HG03457 (cell line): Measurements from ENCODE around the gene MRFAP1L1.
"Not testable (repeated sequence)": the region's sequence is repeated elsewhere in the genome, so short reads cannot be mapped to it uniquely, and the experiment has no call there.

Experiments
- ATAC-seq: cut with Tn5 transposase; IDR thresholded peaks from one replicate; pipeline ENCODE4 v1.9.1; 2021; ENCODE audit warnings: moderate number of reproducible peaks; ENCODE audit not compliant: unreplicated experiment

MRFAP1L1 gene

DNA sequence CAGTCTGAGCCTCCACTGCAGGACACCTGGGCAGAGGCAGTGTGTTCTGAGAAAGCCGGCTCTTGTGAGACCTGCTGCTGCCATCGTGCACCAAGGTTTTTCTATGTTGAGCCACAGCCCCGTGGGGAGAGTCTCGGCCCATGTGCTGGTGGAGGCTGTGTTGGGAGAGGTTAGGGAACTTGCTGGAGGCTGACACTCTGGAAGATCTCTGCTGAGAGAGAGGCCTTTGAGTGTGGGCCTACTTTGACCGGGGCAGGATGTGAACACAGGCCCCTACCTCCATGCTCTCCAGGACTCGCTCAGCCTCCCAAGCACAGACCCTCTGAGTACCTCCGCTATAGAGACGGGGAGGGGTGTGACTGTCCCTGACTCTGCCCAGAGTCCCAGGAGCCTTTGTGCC, 17.3 kb downstream of the MRFAP1L1 start:
- no peak for ATAC-seq

DNA sequence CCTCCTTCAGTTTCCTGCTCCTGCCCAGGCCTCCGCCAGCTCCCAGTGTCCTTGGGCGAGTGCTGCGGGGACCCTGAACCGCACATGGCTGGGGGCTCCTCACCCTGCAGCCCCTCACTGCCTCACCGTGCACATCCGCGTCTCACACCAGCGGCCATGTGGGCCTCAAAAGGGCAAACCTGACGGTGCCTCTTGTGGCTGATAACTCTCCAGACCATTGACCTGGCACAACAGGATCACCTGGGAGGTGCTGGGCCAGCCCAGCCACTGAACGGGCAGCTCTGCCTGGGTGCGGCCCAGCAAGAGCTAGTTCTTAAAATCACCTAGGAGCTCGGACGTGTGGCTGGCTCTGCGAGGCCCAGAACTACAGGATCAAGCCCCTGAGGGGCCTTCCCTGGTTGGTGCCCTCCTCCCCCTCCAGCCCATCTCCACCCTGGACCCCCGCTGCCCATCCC, 20.1 kb downstream of the MRFAP1L1 start:
- no peak for ATAC-seq

- peak; percentile 56 for ATAC-seq
Measured at GRCh38 chr4:6688879-6689505, 20.7 kb downstream of the MRFAP1L1 start.

DNA sequence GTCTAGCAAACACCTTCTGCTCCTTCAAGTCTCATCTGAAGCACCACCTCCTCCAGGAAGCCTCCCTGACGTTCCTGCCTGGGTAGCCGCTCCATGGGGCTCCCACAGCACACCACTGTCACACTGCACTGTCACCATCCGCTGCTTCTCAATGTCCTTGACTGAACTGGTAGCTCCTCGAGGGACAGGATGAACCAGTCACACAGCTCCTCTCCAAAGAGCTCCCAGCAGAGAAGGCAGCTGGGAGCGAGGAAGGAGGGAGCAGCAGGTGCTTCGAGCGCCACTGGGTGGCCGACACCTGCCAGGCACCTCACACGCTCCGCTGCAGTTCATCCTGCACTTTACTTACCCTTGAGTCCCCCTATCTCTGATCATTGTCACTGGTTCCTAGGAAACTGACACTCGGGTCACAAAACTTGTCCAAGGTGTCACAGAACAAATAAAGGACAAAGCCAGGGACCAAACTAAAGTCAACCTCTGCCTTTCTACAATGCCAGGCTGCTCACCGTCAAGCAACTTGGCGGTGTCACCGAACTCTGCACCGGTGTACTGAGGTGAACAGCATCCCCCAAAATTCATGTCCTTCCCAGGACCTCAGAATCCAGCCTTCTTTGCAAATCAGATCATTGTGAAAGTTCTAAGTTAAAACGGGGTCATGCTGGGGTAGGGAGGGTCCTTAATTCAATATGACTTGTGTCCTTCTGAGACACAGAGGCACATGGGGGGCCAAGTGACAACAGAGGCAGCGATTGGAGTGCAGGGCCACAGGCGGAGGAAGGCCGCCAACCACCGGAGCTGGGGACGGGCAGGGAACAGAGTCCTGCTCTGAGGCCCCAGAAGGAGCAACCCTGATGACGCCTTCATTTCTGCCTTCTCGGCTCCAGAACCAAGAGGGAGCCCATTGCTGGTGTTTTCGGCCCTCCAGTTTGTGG, 21.5 kb downstream of the MRFAP1L1 start:
- no peak for ATAC-seq

DNA sequence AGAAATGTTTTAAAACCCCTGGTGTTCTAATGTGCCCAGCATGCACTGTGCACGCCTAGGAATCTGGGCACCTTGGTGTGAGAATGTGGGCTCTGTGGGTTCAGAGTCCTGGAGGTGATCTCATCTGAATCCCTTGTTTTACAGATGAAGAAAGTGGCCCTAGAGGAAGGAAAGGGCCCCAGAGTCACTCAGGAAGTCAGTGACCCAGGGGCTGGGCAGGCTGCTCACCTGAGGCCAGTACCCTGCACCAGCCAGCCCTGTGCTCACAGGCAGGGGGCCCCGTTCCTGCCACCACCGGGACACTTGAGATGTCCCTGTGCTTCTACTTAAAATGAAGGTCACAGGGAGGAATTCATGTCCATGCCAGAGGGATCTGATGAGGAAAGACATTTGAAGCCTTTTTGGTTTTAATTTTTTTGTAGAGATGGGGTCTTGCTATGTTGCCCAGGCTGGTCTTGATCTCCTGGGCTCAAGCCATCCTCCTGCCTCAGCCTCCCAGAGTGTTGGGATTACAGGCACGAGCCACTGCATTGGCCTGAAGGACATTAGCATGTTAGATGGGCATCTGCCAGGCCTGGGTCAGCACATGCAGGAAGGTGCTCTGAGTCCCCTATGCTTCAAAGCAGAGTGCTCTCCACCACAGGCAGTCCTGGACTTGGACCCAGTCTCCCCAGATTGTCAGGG, 23.4 kb downstream of the MRFAP1L1 start:
- ATAC-seq: no peak

DNA sequence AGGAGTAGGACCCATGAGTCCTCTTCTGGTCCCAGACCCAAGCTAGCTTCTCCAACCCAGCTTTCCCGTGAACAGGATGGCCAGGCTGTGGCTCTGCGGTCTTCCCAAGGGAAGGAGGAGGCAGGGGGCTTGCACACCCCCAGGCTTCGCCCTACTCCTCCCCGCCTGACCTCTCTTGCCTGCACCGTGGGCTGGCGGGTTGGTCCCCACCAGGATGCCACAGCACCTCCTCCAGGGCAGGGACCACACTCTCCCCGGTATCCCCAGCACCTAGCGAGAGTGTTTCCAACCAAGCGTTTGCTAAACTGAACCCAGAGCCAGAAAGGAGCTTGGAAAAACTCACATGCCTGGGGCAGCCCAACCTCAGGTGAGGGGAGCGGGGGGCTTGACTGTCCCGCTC, 25.0 kb downstream of the MRFAP1L1 start:
- ATAC-seq: no peak

- ATAC-seq: no peak
Measured at GRCh38 chr4:6682862-6683590, 26.6 kb downstream of the MRFAP1L1 start.

- ATAC-seq: no peak
Measured at GRCh38 chr4:6681191-6681590, 28.5 kb downstream of the MRFAP1L1 start.

GRCh38 chr4:6680372-6681034, 29.2 kb downstream of the MRFAP1L1 start:
- ATAC-seq: no peak

DNA sequence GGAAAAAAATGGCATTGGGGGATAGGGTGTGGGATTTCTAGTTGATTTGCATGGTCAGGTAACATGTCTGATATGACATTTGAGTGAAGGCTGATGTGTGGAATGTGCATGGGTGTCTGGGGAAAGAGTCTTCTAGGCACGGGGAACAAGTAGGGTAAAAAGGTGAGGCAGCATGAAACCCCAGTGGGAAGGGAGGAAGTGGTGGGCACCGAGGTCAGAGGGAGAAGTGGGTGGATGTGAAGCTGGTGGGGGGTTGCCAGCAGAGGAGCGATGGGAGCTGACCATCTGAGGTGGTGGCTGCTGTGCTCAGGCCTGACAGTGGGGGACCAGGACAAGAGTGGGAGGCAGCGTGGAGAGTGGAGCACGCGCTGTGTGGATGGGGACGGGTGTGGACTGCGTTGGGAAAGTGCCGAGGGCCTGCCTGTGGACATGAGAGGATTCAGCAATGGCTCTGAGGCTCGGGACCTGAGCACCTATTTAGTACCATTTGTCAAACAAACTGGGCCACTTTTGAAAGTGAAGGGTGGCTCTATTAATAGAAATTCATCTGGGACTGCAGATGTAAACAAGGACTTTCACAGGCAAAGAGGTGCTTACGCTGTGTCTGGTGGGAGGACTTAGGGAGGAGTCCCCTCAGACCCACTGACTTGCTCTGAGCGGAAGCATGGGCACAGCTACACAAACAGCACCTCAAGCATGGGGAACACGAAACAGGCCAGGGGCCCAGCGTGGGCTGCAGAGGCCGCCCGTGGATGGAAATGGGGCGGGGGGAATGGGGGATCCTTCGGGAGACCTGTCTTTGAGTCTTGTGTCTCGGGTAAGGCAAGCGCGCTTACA, 32.7 kb downstream of the MRFAP1L1 start:
- ATAC-seq: no peak

- ATAC-seq: peak; percentile 19
Measured at GRCh38 chr4:6674500-6675149, 35.0 kb downstream of the MRFAP1L1 start.

DNA sequence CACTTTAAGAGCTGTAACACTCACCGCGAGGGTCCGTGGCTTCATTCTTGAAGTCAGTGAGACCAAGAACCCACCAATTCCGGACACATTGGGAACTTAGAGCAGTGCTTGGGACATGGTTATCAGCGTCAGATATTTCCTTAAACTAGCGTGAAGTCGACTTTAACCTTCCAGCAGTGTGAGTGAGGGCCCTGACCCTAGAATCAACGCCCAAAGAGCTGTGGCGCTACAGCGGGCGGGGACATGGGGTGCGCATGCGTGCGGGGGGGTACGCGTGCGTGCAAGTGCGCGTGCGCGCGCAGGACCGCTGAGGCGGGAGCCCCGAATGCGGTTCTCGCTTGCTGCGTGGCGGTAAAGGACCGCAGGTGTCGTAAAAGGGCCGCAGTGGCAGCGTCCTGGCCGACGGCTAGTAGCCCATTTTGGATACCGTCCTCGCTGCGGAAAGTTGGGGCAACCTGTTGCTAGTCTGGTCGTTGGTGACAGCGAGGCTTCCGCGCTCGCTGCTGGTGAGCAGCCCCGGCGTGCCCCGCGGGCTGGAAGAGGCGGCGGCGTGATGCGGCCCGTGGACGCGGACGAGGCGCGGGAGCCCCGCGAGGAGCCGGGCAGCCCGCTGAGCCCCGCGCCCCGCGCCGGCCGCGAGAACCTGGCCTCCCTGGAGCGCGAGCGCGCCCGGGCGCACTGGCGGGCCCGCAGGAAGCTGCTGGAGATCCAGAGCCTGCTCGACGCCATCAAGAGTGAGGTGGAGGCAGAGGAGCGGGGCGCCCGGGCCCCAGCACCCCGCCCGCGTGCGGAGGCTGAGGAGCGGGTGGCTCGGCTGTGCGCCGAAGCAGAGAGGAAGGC, 35.8 kb downstream of the MRFAP1L1 start:
- peak; percentile 69 for ATAC-seq

DNA sequence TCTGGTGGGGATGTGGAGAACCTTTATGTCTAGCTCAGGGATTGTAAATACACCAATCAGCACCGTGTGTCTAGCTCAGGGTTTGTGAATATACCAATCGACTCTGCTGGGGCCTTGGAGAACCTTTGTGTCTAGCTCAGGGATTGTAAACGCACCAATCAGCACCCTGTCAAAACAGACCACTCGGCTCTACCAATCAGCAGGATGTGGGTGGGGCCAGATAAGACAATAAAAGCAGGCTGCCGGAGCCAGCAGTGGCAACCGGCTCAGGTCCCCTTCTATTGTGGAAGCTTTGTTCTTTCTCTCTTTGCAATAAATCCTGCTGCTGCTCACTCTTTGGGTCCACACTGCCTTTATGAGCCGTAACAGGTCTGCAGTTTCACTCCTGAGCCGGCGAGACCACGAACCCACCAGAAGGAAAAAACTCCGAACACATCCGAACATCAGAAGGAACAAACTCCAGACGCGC, 36.4 kb downstream of the MRFAP1L1 start:
- not testable (repeated sequence) for ATAC-seq

- ATAC-seq: not testable (repeated sequence)
Measured at GRCh38 chr4:6672541-6673190, 37.0 kb downstream of the MRFAP1L1 start.

- ATAC-seq: no peak
Measured at GRCh38 chr4:6672131-6672530, 37.5 kb downstream of the MRFAP1L1 start.

- ATAC-seq: no peak
Measured at GRCh38 chr4:6671648-6672047, 38.0 kb downstream of the MRFAP1L1 start.

DNA sequence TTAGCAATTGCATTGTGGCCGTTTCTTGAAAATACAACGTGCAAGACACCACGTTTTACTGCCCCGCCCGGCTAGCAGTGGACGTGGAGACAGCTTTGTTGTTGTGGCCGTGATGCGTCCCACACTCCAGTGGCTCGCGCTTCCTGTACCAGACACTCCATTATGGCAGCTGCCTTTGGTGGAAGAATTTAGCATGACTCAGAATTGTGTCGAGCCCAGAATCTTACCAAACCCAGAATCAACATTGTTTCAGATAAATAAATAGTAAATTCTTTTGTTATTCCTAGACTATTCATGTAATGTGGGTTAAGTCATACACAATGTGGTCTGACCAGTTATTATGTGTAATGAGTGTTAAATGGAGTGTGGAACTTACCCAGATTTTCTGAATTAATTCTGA, 41.3 kb downstream of the MRFAP1L1 start:
- no peak for ATAC-seq

GRCh38 chr4:6665320-6665654, 44.4 kb downstream of the MRFAP1L1 start:
- ATAC-seq: no peak
